ENCODE results near the gene WBP11. TPM values are rescaled to one million over a fixed set of nuclear protein-coding genes. Genes with fewer than 3 reads are reported as not detected.

WBP11 gene
- total RNA-seq, 3 donors from 2014 or later (not counting 1 experiment from before 2014, with no cell fraction given): 130 to 159 (median 134) TPM

- Histone ChIP-seq H3K9me3 (ENCODE audit: control insufficient read depth, insufficient read depth, low read length) (no peaks in the 10 kb centered on the region), H3K4me3 (ENCODE audit: low read length) (no peak overlapping the region), H3K4me1 (ENCODE audit: control insufficient read depth, insufficient read depth, low read length) (no peaks in the 10 kb centered on the region), H3K27ac (ENCODE audit: low read length) (no peak overlapping the region), H3K27me3 (ENCODE audit: control insufficient read depth, insufficient read depth, low read length) (peaks cover 16% of the 10 kb centered on the region), H3K36me3 (ENCODE audit: control insufficient read depth, insufficient read depth, low read length) (no peaks in the 10 kb centered on the region)
- H3K9me3 Mint-ChIP-seq: no peaks in the 10 kb centered on the region
- H3K27me3 Mint-ChIP-seq (ENCODE audit: low read depth in 2 of 2): peaks cover 25 to 41% of the 10 kb centered on the region in 2 donors
- no peak for TF ChIP-seq CTCF (IDR thresholded peaks at IDR 0.05)
- H3K4me3 Mint-ChIP-seq: no peak overlapping the region
- WGBS (ENCODE audit: insufficient coverage): 84% methylated on average over 6 of the region's 7 CpGs
- H3K4me1 Mint-ChIP-seq: no peaks in the 10 kb centered on the region
- H3K36me3 Mint-ChIP-seq: no peaks in the 10 kb centered on the region
- ATAC-seq (no peak), DNase-seq (no peak)
- intact Hi-C loops (cut with micrococcal nuclease): no loop called here
- H3K27ac Mint-ChIP-seq: no peak overlapping the region
Observed at GRCh38 chr12:14836336-14837210, 33.3 kb upstream of the WBP11 start.

- Histone ChIP-seq H3K27ac (ENCODE audit: low read length) (no peak overlapping the region), H3K27me3 (ENCODE audit: control insufficient read depth, insufficient read depth, low read length) (peaks cover 16% of the 10 kb centered on the region), H3K36me3 (ENCODE audit: control insufficient read depth, insufficient read depth, low read length) (no peaks in the 10 kb centered on the region), H3K4me1 (ENCODE audit: control insufficient read depth, insufficient read depth, low read length) (no peaks in the 10 kb centered on the region), H3K4me3 (ENCODE audit: low read length) (no peak overlapping the region), H3K9me3 (ENCODE audit: control insufficient read depth, insufficient read depth, low read length) (no peaks in the 10 kb centered on the region)
- Mint-ChIP-seq H3K27me3 (ENCODE audit: low read depth in 2 of 2) (peaks cover 26 to 45% of the 10 kb centered on the region in 2 donors), H3K27ac (no peak overlapping the region), H3K9me3 (no peaks in the 10 kb centered on the region), H3K4me1 (no peaks in the 10 kb centered on the region), H3K36me3 (no peaks in the 10 kb centered on the region), H3K4me3 (no peak overlapping the region)
- DNase-seq (no peak), ATAC-seq (no peak)
- intact Hi-C loops (cut with micrococcal nuclease): no loop called here
- TF ChIP-seq CTCF (IDR thresholded peaks at IDR 0.05): no peak
Observed at GRCh38 chr12:14834509-14834908, 31.2 kb upstream of the WBP11 start.

GRCh38 chr12:14833952-14834351 is 30.7 kb upstream of the WBP11 start:
- H3K27ac ChIP-seq (ENCODE audit: low read length): no peak overlapping the region
- intact Hi-C loops (cut with micrococcal nuclease): no loop called here
- H3K27me3 ChIP-seq (ENCODE audit: control insufficient read depth, insufficient read depth, low read length): peaks cover 16% of the 10 kb centered on the region
- Mint-ChIP-seq H3K27me3 (ENCODE audit: low read depth in 2 of 2) (peaks cover 21 to 45% of the 10 kb centered on the region in 2 donors), H3K9me3 (no peaks in the 10 kb centered on the region), H3K36me3 (no peaks in the 10 kb centered on the region), H3K4me1 (no peaks in the 10 kb centered on the region), H3K27ac (no peak overlapping the region), H3K4me3 (no peak overlapping the region)
- no peaks in the 10 kb centered on the region for H3K4me1 ChIP-seq (ENCODE audit: control insufficient read depth, insufficient read depth, low read length)
- no peaks in the 10 kb centered on the region for H3K36me3 ChIP-seq (ENCODE audit: control insufficient read depth, insufficient read depth, low read length)
- no peaks in the 10 kb centered on the region for H3K9me3 ChIP-seq (ENCODE audit: control insufficient read depth, insufficient read depth, low read length)
- WGBS (ENCODE audit: insufficient coverage): 100% methylated on average over 1 of the region's 1 CpG
- ATAC-seq: no peak
- no peak for DNase-seq
- no peak for TF ChIP-seq CTCF (IDR thresholded peaks at IDR 0.05)
- no peak overlapping the region for H3K4me3 ChIP-seq (ENCODE audit: low read length)

DNA sequence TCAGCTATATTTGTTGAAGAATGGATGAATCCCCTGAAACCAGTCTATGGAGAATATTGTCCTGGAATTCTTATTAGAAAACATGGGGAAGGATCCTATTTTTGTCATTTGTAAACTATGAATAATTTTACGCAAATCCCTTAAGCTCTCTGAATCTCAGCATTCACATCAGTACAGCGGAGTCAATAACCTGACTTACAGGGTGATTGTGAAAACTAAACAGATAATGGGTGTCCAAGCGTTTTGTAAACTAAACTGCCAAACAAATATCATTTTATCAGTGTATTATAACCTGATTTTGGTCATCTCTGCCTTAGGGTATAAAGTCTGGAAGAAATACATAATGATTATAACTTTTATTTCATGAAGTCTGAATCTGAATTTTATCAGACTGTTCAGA is 30.1 kb upstream of the WBP11 start:
- 100% methylated on average over 2 of the region's 3 CpGs for WGBS (ENCODE audit: insufficient coverage)
- Mint-ChIP-seq H3K36me3 (no peaks in the 10 kb centered on the region), H3K9me3 (no peaks in the 10 kb centered on the region), H3K4me3 (no peak overlapping the region), H3K27ac (no peak overlapping the region), H3K27me3 (ENCODE audit: low read depth in 2 of 2) (peaks cover 24 to 45% of the 10 kb centered on the region in 2 donors), H3K4me1 (no peaks in the 10 kb centered on the region)
- Histone ChIP-seq H3K36me3 (ENCODE audit: control insufficient read depth, insufficient read depth, low read length) (no peaks in the 10 kb centered on the region), H3K27ac (ENCODE audit: low read length) (no peak overlapping the region), H3K4me1 (ENCODE audit: control insufficient read depth, insufficient read depth, low read length) (no peaks in the 10 kb centered on the region), H3K9me3 (ENCODE audit: control insufficient read depth, insufficient read depth, low read length) (no peaks in the 10 kb centered on the region), H3K27me3 (ENCODE audit: control insufficient read depth, insufficient read depth, low read length) (peaks cover 14% of the 10 kb centered on the region), H3K4me3 (ENCODE audit: low read length) (no peak overlapping the region)
- no peak for TF ChIP-seq CTCF (IDR thresholded peaks at IDR 0.05)
- DNase-seq (no peak), ATAC-seq (no peak)
- intact Hi-C loops (cut with micrococcal nuclease): no loop called here

All from natural killer cell (primary cell).